Common myeloid progenitor, CD34-positive (primary cell): ENCODE measurements around the gene SERTAD1.
"Not testable (repeated sequence)": the region's sequence is repeated elsewhere in the genome, so short reads cannot be mapped to it uniquely, and the experiment has no call there.

Source experiments
- CTCF ChIA-PET: fragments of 350-600 bp; sonication (Branson Sonifier 250); formaldehyde crosslinking; loops from one replicate; lab custom pipeline; 2021; ENCODE audit warnings: antibody characterized with exemption; lab: Charles Lee
- POLR2A ChIA-PET: fragments of 350-600 bp; sonication (Branson Sonifier 250); formaldehyde crosslinking; loops from one replicate; lab custom pipeline; 2021; ENCODE audit warnings: antibody characterized with exemption; lab: Charles Lee
- DNase-seq, 3 donors: peaks; one replicate each; pipeline versions ENCODE4 v3.0.0 to v3.0.0-alpha.2; 2013
- H3K27ac ChIP-seq, 2 experiments: 1 replicate in 1 of 2; 2 replicates in 1 of 2; pipeline ENCODE4 v1.7.0; 2013; ENCODE audit warnings: inconsistent platforms in 2 of 2, low read length in 2 of 2, mild to moderate bottlenecking in 2 of 2, low read depth in 1 of 2, moderate library complexity in 1 of 2; ENCODE audit not compliant: severe bottlenecking in 2 of 2, insufficient read depth in 1 of 2, poor library complexity in 1 of 2
- H3K27me3 ChIP-seq, 5 experiments: replicated peaks in 2 of 5; 1 replicate in 3 of 5; 2 replicates in 2 of 5; pipeline versions ENCODE4 v1.6.1 to v1.7.0; 2013; ENCODE audit warnings: low read length in 4 of 5, mild to moderate bottlenecking in 2 of 5, moderate library complexity in 2 of 5, inconsistent platforms in 1 of 5; ENCODE audit not compliant: insufficient read depth in 5 of 5, control insufficient read depth in 4 of 5
- H3K36me3 ChIP-seq, 4 experiments: 1 replicate in 2 of 4; 2 replicates in 2 of 4; pipeline versions ENCODE4 v1.6.1 to v1.7.0; 2013; ENCODE audit warnings: low read length in 3 of 4, control low read depth in 1 of 4, mild to moderate bottlenecking in 1 of 4; ENCODE audit not compliant: control insufficient read depth in 4 of 4, insufficient read depth in 4 of 4
- H3K4me1 ChIP-seq, 4 experiments: 1 replicate in 3 of 4; 2 replicates in 1 of 4; pipeline versions ENCODE4 v1.6.1 to v1.7.1; 2013; ENCODE audit warnings: low read length in 3 of 4, mild to moderate bottlenecking in 3 of 4, control low read depth in 1 of 4, inconsistent platforms in 1 of 4, moderate library complexity in 1 of 4; ENCODE audit not compliant: control insufficient read depth in 4 of 4, insufficient read depth in 4 of 4; ENCODE audit errors: control extremely low read depth in 1 of 4
- H3K4me3 ChIP-seq, 7 experiments: 1 replicate in 4 of 7; 2 replicates in 3 of 7; pipeline versions ENCODE4 v1.5.1 to v1.7.0; 2013; ENCODE audit warnings: mild to moderate bottlenecking in 7 of 7, low read length in 6 of 7, moderate library complexity in 6 of 7, inconsistent platforms in 2 of 7, low read depth in 2 of 7, control low read depth in 1 of 7; ENCODE audit not compliant: insufficient read depth in 4 of 7, control insufficient read depth in 1 of 7; ENCODE audit errors: extremely low read depth in 1 of 7
- H3K9me3 ChIP-seq, 5 experiments: 1 replicate in 4 of 5; 2 replicates in 1 of 5; pipeline versions ENCODE4 v1.6.1 to v1.7.1; 2013; ENCODE audit warnings: low read length in 4 of 5, mild to moderate bottlenecking in 2 of 5, inconsistent platforms in 1 of 5, low read depth in 1 of 5, moderate library complexity in 1 of 5; ENCODE audit not compliant: control insufficient read depth in 4 of 5, insufficient read depth in 2 of 5; ENCODE audit errors: control extremely low read depth in 1 of 5
- WGBS: methylation state at CpG from one replicate; pipeline ENCODE4 v1.1.5; 2013; ENCODE audit not compliant: insufficient coverage; 5-methylcytosine and 5-hydroxymethylcytosine counted together

Gene SERTAD1

DNA sequence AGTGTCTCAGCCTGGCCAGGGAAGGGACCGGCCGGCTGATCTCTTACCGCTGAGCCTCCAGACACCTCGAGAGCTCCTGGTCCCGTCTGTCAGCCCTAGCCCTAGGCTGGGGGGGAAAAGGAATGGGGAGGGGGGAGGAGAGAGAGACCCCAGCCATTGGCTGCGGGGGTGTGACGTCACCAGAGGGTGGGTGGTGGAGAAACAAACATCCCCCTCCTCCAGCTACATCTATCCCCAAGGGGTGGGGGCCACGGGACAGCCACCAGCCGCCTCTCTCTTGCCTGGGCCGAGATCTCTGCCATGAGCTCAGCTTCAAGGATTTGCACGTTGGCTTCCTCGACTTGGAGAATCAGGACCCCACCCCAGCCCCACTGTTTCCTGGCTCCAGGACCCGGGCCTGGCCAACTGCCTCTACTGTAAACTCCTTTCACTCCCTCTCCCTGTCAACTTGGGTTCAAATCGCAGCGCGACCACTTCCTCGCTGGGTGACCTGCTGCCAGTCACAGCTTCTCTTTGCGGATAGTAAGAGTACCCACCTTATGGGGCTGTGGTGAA lies 12.4 kb downstream of the SERTAD1 start, which contains the start of gene PRX:
Gene PRX, minus strand, starts transcription at position 88 of the 555 bp plus-strand sequence. CDS start 5,446 bp downstream, outside the sequence.
- H3K4me3 ChIP-seq = peak within 1 kb of the TSS in 1 of 7 experiments; percentile 35
- no peaks in the 10 kb centered on the region for H3K9me3 ChIP-seq
- ChIA-PET POLR2A (interaction anchor here (1.7 kb wide), 1 partner anchor 13 kb away, joined by 5 read pairs; the partner anchor contains the start of gene SERTAD1), CTCF (interaction anchor here (1.0 to 1.8 kb wide), 3 partner anchors 10 to 13 kb away, joined by 3 to 5 read pairs (median 4); partner anchors contain the start of gene SERTAD1)
- no peak within 1 kb of the TSS for H3K27ac ChIP-seq
- peaks cover 5 to 83% (median 74%) of the 10 kb centered on the region in 4 experiments for H3K4me1 ChIP-seq
- WGBS = 28% methylated on average over 6 of the region's 18 CpGs
- H3K27me3 ChIP-seq = no peaks in the 10 kb centered on the region
- peak in 2 of 3 donors; percentile 49 to 59 for DNase-seq
- no peaks in the 10 kb centered on the region for H3K36me3 ChIP-seq

DNA sequence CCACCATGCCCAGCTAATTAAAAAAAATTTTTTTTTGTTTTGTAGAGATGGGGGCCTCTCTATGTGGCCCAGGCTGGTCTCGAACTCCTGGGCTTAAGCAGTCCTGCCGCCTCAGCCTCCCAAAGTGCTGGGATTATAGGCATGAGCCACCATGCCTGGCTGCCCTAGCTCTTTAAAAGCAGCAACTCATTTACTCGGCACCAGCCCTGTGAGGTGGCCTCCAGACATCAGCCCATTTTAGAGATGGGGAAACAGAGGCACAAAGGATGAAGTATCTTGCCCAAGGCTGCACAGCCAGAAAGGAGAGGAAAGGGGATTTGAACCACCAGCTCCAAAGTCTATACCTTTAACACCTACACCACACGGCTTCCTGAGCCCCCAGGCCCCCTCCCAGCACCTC lies 12.9 kb downstream of the SERTAD1 start:
- Histone ChIP-seq H3K4me3 (no peak overlapping the region), H3K27me3 (no peaks in the 10 kb centered on the region), H3K27ac (no peak overlapping the region), H3K36me3 (no peaks in the 10 kb centered on the region), H3K4me1 (peaks cover 5 to 83% (median 75%) of the 10 kb centered on the region in 4 experiments), H3K9me3 (no peaks in the 10 kb centered on the region)
- no peak for DNase-seq
- WGBS = 100% methylated on average over 2 of the region's 4 CpGs
- POLR2A ChIA-PET = interaction anchor here (1.7 kb wide), 1 partner anchor 13 kb away, joined by 5 read pairs; the partner anchor contains the start of gene SERTAD1
- CTCF ChIA-PET = interaction anchor here (0.6 to 1.8 kb wide), 6 partner anchors 10 to 108 kb away, joined by 3 to 5 read pairs (median 3); partner anchors contain the start of gene SERTAD1

DNA sequence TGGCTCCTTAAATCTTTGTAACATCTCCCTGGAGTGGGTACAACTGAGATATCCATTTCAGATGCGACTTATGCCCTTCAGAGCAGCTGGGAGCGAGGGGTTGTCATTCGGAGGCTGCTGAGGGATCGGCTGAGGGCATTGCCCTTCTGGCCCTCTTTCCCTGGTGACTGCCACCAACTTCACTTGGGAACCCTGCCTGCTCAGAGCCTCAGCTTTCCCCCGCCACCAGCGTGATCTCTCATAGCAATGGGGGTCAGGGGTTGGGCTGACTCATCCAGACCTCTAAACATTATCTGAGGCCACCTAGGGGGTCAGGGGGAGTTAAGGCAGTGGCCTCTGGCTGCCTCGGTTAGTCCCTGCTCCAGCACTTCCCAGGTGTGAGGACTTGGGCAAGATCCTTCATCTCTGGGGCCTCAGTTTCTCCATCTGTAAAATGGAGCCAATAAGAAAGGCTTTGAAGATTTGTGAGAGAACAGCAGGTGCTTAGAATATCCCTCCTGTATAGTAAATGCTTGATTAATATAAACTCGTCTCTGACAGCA lies 13.8 kb downstream of the SERTAD1 start:
- H3K4me3 ChIP-seq = no peak overlapping the region
- ChIA-PET CTCF (interaction anchor here (0.7 to 1.9 kb wide), 5 partner anchors 8 to 107 kb away, joined by 3 to 10 read pairs (median 3); no protein-coding TSS in a partner anchor), POLR2A (no interaction called here)
- no peaks in the 10 kb centered on the region for H3K27me3 ChIP-seq
- H3K36me3 ChIP-seq = no peaks in the 10 kb centered on the region
- WGBS = 100% methylated on average over 3 of the region's 8 CpGs
- H3K27ac ChIP-seq = peak overlapping the region in 1 of 2 experiments; percentile 27
- no peaks in the 10 kb centered on the region for H3K9me3 ChIP-seq
- H3K4me1 ChIP-seq = peaks cover 5 to 78% (median 70%) of the 10 kb centered on the region in 4 experiments
- no peak for DNase-seq

DNA sequence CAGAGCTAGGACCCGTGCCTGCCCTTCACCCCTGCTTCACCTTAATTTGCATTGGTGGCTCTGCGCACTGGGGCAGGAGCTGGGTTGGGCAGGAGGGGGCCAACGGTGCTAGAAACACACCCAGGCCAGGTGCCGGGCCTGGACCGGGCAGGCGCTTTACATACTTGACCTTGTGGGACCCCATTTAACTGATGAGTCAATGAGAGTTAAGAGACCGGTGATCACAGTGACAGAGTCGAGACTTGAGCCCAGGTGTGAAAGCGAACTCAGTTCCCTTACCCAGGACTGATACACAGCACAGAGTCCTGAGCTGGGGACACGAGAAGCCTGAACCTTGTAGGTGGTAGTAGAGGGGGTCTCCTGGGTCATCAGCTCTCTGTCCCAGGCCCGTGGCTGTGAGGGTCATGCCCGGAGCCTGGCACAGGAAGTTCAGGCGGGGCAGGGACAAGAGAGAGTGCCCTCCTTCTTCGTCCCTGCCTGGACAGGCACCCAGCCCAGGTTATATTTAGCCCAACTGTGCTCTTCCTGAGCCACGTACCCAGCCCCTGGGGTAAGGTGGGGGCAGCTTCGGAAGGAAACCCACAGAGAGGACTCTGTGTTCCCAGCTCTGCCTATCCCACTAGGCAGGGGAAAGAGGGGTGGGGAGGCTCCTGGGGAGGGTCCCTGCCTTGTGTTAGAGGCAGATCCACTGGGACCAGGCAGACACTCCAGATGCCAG lies 14.5 kb downstream of the SERTAD1 start:
- peak overlapping the region in 1 of 7 experiments; percentile 14 for H3K4me3 ChIP-seq
- H3K4me1 ChIP-seq = peaks cover 1 to 71% (median 64%) of the 10 kb centered on the region in 4 experiments
- H3K27me3 ChIP-seq = no peaks in the 10 kb centered on the region
- H3K27ac ChIP-seq = peak overlapping the region in 1 of 2 experiments; percentile 27
- no peak for DNase-seq
- H3K36me3 ChIP-seq = no peaks in the 10 kb centered on the region
- CTCF ChIA-PET = interaction anchor here (1.3 to 1.9 kb wide), 3 partner anchors 9 to 24 kb away, joined by 3 to 10 read pairs (median 3); no protein-coding TSS in a partner anchor
- no peaks in the 10 kb centered on the region for H3K9me3 ChIP-seq
- POLR2A ChIA-PET = interaction anchor here (0.5 to 0.9 kb wide), 2 partner anchors 63 to 99 kb away, joined by 3 to 4 read pairs; partner anchors contain the start of genes C19orf47 and PLD3
- WGBS = 33% methylated on average over 9 of the region's 16 CpGs

DNA sequence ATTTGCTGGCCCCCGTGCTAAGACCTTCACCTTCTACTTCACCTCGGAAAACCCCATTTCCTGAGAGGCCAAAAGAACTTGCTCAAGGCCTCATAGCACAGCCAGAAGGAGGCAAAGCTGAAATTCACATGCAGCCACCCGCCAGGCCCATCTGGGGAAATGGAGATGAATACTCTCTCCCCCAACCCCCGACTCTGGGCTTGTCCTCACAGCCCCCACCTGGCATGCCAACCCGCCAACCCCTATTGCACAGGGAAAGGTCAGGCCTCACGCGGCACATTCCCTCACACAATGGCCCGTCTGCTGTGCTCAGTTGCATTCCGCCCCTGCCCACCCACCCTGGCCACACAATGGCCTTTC lies 15.8 kb downstream of the SERTAD1 start:
- H3K27ac ChIP-seq = no peak overlapping the region
- CTCF ChIA-PET = interaction anchor here (2.2 kb wide), 1 partner anchor 9 kb away, joined by 8 read pairs; no protein-coding TSS in a partner anchor
- peak in 2 of 3 donors; percentile 36 to 44 for DNase-seq
- peaks cover 0 to 63% (median 55%) of the 10 kb centered on the region in 4 experiments for H3K4me1 ChIP-seq
- H3K9me3 ChIP-seq = no peaks in the 10 kb centered on the region
- H3K27me3 ChIP-seq = no peaks in the 10 kb centered on the region
- no peaks in the 10 kb centered on the region for H3K36me3 ChIP-seq
- 76% methylated on average over 4 of the region's 9 CpGs for WGBS
- no peak overlapping the region for H3K4me3 ChIP-seq
- POLR2A ChIA-PET = no interaction called here

DNA sequence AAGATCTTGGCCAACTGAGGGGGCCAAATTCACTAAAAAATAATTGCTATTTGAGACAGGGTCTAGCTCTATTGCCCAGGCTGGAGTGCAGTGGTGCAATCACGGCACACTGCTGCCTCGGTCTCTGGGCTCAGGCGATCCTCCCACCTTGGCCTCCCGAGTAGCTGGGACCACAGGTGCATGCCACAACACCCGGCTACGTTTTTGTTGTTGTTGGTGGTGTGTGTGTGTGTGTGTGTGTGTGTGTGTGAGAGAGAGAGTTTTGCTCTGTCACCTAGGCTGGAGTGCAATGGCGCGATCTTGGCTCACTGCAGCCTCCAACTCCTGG lies 17.2 kb downstream of the SERTAD1 start:
- H3K9me3 ChIP-seq, DNase-seq, H3K4me3 ChIP-seq, POLR2A ChIA-PET, H3K27ac ChIP-seq, H3K27me3 ChIP-seq, H3K36me3 ChIP-seq: not testable (repeated sequence)
- CTCF ChIA-PET = interaction anchor here (1.0 to 2.2 kb wide), 3 partner anchors 10 to 13 kb away, joined by 3 to 8 read pairs (median 4); no protein-coding TSS in a partner anchor
- peaks cover 0 to 57% (median 46%) of the 10 kb centered on the region in 4 experiments for H3K4me1 ChIP-seq
- 93% methylated on average over 5 of the region's 8 CpGs for WGBS
